ENCODE results near the gene SEZ6L.

DNA sequence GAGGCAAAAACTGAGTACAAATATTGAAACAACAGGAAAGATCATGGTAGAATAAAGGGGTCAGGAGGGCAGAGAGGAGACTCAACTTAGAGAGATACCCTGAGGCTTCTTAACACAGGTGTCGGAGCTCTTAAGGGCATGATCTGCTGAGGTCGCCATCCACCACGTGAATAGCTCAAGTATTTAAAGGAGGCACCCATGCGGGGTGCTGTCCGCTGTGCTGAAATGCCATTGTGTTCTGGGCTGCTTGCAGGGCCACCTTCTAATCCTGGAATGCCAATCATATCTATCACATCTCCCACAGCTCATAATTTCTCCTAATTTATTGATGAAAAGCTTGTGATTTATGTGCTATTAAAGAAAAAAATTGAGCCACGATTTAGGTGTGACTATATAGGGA is 90.2 kb downstream of the SEZ6L start:
- TF ChIP-seq CTCF (IDR thresholded peaks at IDR 0.05; ENCODE audit: insufficient read depth, low read length): no peak
- TF ChIP-seq GABPA (IDR thresholded peaks at IDR 0.05; ENCODE audit: low read depth): no peak
- TF ChIP-seq POLR2AphosphoS5 (IDR thresholded peaks at IDR 0.05; ENCODE audit: low read depth): no peak
